22Rv1 (cell line): Measurements from ENCODE around the gene CDYL.

Source experiments
- ZFX ChIP-seq: fragments of 450-650 bp; IDR thresholded peaks from 2 replicates; pipeline ENCODE4 v1.6.1; 2017; ENCODE audit warnings: antibody characterized with exemption, borderline replicate concordance
- TF ChIP-seq, protein P1 (sequence below): fragments of 450-650 bp; IDR thresholded peaks from 2 replicates; pipeline ENCODE4 v1.5.1; 2017; ENCODE audit warnings: mild to moderate bottlenecking

DNA sequence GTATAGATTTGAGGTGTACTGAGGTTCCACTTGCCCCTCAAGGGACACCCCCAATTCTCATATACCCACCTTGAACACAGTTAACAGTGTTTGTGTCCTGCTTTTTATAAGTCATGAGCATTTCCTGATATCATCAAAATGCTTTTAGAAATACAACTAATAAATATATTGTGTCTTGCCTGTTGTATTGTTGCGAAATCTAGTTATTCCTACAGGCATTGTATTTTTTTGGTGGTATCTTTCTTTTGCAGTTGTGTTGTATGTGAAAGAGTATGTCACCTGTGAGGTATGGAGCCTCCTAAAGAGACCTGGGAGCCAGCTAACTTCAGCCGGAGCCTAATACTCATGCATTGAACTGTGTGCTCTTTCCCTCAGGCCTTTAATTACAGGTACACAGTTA, 40.7 kb downstream of the CDYL start:
- TF ChIP-seq, protein P1, sequence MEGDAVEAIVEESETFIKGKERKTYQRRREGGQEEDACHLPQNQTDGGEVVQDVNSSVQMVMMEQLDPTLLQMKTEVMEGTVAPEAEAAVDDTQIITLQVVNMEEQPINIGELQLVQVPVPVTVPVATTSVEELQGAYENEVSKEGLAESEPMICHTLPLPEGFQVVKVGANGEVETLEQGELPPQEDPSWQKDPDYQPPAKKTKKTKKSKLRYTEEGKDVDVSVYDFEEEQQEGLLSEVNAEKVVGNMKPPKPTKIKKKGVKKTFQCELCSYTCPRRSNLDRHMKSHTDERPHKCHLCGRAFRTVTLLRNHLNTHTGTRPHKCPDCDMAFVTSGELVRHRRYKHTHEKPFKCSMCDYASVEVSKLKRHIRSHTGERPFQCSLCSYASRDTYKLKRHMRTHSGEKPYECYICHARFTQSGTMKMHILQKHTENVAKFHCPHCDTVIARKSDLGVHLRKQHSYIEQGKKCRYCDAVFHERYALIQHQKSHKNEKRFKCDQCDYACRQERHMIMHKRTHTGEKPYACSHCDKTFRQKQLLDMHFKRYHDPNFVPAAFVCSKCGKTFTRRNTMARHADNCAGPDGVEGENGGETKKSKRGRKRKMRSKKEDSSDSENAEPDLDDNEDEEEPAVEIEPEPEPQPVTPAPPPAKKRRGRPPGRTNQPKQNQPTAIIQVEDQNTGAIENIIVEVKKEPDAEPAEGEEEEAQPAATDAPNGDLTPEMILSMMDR = no peak
- no peak for TF ChIP-seq ZFX
